Left cardiac atrium (tissue), 4 donors: ENCODE data around the gene PHC2. TPM values are rescaled to one million over a fixed set of nuclear protein-coding genes. Genes with fewer than 3 reads are reported as not detected.

Experiments used
- ATAC-seq, 2 donors: fragments of 200-7000 bp; cut with Tn5 transposase; one replicate each; pipeline ENCODE4 v1.9.1; 2020; ENCODE audit warnings: mild to moderate bottlenecking in 2 of 2, moderate library complexity in 2 of 2
- DNase-seq: peaks from one replicate; pipeline ENCODE4 v3.0.0-alpha.2; 2020
- intact Hi-C, 2 donors: fragments of 100-400 bp; cut with DNase I; formaldehyde crosslinking; loops; one replicate each; pipeline versions ENCODE4 v1.14.1 to v1.15.1; 2022 to 2023
- total RNA-seq, 2 donors: library from RNA; stranded (reverse); fragmentation: NEBNext Ultra II Directional; extraction: Animal tissue kit (Norgen Biotek cat#: 25700); gene quantifications; one replicate each; pipeline ENCODE4 v1.2.1, GENCODE V29; 2021
- donor health status: DM: no; HTN: yes; CAD: no.
- donor health status: DM: no; HTN: yes; CAD: no; lungs with severe emphysema.
- donor health status: DM: yes; HTN: yes; CAD: no.
- donor health status: Dilated cardiomyopathy.

Gene PHC2
- total RNA-seq, 2 donors from 2014 or later, result 75.0 to 139 TPM

DNA sequence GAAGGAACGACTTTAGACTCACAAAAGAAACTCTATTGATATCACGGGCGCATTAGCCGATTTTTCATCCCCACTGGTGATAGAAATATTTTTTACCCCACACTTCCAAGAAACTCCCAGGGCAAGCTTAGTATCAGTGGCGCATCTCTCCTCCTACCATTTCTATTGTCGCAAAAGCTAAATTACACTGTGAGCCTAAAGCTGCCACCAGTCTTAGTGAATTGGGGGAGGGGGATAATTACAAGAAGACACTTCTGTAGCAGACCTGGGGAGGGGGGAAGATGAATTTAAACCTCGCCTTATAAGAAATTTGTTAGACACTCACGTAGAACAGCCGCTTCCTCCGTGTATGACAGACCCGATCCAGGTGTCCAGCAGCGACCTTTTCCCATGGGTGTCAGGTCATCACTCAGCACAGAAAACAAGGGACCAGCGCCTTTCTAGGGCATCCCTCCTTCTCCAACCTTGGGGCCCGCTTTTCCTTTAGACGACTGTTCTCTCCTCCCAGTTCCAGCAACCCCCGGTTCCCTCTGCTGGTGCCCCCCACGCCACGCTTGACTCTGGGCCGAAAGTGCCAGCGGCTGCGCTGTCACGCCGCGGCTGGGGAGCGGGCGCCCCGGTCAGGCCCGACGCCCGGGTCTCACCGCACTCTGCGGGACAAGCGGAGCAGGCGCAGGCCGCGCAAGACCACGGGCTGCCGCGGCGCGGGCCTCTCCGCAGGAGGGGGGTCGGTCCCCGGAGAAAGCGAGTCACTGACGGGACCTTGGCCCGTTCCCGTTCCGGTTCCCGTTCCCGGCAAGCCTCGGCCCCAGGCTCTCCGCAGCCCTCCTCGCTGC lies 821 bp downstream of the PHC2 start:
- DNase-seq (peak; percentile 58), ATAC-seq (peak; percentile 10 to 32)
- intact Hi-C loops, result loop anchor here in 1 of 2 donors (5.0 kb wide), 1 partner anchor 43 kb away; no protein-coding TSS in a partner anchor

DNA sequence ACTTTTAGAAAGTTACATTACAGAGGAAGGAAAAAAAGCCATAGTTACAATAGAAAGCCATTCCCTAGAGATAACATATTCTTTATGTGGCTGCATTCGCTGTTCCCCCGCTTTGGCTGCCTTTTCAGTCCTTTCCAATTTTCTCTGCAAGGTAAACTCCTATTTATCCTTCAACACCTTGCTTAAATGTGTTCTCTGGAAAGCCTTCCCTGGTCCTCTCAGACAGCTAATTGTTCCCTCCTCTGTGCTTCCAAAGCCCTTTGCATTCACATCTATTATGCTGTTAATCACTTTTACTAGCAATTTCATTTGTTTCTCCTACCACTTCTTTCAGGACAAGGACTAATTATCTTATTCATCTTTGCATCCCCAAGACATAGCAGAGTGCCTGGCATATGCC lies 1.6 kb downstream of the PHC2 start:
- DNase-seq (no peak), ATAC-seq (no peak)
- intact Hi-C loops, result loop anchor here in 1 of 2 donors (5.0 kb wide), 1 partner anchor 42 kb away; no protein-coding TSS in a partner anchor

DNA sequence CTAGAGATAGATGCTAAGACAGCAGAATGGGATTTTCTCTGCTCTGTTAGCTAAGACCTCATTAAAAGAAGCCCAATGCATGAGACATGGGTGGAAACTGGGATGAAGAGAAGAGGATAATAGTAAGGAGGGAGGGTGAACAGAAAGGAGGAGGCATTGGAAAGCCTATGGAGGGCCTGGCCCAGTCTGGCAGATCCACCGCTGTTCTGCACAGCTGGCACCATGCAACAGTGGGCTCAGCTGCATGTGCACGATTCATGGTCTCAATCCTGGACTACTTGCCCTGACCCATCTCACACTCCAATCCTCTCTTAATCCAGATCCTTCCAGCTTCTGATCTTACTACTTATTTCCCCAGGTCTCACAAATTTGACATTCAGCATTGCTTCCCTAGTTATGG lies 2.2 kb downstream of the PHC2 start:
- intact Hi-C loops, result loop anchor here in 1 of 2 donors (5.0 kb wide), 1 partner anchor 41 kb away; no protein-coding TSS in a partner anchor
- DNase-seq (no peak), ATAC-seq (no peak)

DNA sequence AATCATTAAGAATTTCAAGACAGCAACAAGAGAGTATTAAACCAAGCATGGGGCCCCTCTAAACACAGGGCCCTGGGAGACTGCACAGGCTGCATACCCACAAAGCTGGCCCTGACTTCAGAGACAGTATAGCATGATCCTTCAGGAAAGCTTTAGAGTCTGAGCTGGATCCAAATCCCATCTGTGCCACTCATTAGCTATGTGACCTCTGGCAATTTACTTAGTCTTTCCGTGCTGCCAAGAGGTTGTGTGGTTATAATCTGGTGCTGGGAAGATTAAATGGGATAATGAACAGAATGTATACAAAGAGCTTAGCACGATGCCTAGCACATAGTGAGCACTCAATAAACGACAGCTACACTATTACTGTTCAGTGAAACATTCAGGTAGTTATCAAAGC lies 4.0 kb downstream of the PHC2 start:
- no peak for DNase-seq
- intact Hi-C loops, result loop anchor here in 1 of 2 donors (5.0 kb wide), 1 partner anchor 40 kb away; no protein-coding TSS in a partner anchor
- ATAC-seq, result no peak

DNA sequence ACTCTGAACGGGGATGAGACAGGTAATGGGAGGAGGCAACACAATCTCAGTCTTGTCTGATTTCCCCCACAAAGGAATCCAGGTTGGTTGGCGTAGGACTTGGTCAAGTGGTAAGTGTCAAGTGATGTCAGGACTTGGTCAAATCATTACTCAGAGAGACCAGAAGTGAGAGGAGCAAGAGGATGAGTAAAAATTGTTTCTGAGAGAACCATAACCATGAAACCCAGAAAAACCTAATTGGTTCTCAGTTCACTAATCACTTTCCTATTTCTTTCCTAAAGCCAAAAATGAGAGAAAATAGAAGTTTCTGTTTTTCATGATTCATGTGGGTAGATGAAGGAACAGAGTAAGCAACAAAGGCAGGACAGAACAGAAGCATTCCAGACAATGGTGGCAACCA lies 5.0 kb downstream of the PHC2 start:
- intact Hi-C loops, result loop anchor here in 1 of 2 donors (5.0 kb wide), 1 partner anchor 39 kb away; no protein-coding TSS in a partner anchor
- DNase-seq (no peak), ATAC-seq (no peak)

DNA sequence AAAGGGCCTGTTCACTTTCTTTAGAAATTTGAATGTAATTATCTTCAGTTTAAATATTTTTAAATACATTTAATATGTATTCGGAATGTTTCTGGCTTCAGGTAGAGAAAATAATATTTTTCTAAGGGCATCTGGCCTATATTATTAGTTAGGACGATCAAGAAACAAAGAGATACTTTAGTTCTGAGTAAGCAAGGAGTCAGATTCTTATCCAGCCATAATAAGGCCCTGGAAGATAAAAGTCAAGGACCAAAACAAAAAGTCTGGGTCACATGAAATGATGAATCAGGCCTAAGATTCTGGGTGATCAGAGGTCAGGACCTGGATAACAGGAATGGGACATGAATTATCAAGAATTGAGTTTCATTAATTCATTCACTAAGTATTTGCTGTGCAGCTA lies 6.3 kb downstream of the PHC2 start:
- intact Hi-C loops, result loop anchor here in 1 of 2 donors (5.0 kb wide), 1 partner anchor 37 kb away; no protein-coding TSS in a partner anchor
- DNase-seq (no peak), ATAC-seq (no peak)

DNA sequence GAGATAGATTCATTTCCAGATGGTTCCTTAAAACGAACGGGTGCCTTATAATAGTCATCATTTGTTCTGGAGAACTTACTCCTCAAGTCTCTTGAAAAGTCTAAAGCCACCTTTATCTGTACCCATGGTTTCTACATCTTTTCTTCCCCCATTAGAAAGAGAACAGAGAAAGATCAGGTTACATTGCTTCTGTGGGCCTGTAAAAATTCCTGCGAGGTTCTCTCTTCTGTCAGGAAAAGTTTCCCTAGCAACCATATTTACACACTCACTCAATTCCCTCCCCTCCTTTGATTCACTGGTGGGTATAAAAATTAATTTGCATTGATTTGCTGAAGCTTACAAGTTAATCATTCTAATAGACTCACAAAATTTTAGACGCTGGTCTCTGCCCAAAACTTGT lies 6.7 kb downstream of the PHC2 start:
- intact Hi-C loops, result no loop called here
- no peak for DNase-seq
- ATAC-seq, result no peak

DNA sequence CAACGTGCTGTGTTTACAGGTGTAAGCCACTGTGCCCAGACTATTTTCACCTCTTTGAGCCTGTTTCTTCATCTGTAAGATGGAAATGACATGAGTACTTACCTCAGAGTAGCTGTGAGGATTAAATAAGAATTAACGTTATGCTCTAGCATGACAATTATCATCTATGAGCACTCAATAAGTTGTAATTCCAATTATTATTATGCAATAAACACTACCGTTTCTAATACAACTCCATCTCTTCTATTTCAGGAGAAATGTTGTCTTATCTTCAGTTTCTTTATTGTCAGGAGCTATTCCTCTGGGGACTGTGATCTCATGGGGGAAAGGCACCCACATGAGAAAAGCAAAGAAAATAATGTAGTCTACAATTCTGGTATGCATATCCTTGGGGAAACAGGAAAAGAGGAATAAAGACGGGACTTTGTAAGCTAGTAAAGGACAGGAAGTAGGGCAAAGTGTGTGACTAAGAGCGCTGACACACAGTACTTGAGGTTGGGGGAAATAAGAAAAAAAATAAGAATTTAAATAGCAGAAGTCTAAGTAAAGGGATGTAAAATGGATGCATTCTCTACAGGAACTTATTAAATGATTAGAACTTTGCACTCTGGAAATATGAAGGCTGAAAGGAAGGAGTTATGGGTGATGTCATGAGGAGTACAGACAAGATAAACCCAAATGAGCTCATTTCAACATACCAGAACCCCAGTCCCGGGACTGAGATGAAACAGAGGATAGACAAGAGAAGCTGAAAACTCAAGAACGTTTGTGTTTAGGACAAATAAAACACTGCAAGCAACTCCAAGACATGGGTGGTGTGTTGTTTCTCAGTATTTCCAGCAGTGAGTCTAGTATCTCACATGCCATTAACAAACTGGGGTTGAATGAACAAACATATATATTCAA lies 9.8 kb downstream of the PHC2 start:
- intact Hi-C loops, result no loop called here
- DNase-seq, result no peak
- peak in 1 of 2 donors; percentile 61 for ATAC-seq

DNA sequence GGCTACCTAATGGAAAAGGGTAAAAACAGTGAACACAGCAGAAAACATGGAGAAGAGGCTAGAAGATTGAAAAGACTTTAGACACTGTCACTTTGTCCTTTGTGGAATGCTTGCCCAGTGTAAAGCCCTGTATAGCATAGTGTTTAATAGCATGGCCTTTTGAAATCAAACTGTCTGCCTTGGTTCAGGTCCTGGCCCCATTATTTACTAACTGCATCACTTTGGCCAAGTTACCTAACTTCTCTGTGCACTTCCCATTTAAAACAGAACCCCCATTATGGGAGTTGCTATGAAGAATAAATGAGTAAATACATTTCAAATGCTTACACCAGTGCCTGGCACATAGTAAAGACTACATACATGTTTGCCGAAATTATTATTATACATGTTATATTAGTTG lies 12.1 kb downstream of the PHC2 start:
- DNase-seq, result no peak
- no peak for ATAC-seq
- intact Hi-C loops, result no loop called here

DNA sequence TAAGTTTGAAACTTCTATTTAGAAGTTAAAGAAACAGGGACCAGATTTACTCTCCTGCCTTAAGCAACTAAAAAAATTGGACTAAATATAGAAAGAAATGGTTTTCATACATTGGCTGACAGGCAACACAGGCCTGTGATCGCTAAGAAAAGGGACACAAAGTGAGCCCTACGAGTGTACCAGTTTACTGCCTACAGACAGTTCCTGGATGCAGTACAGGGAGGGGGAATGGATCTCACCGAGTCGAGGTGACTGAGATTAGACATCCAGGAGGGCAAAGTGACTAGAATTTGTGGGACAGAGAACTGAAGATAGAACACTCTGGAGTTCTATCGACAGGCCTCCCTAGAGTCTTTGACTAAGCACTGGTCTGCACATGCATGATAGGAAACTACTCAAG lies 16.0 kb downstream of the PHC2 start:
- DNase-seq (no peak), ATAC-seq (no peak)
- intact Hi-C loops, result no loop called here

DNA sequence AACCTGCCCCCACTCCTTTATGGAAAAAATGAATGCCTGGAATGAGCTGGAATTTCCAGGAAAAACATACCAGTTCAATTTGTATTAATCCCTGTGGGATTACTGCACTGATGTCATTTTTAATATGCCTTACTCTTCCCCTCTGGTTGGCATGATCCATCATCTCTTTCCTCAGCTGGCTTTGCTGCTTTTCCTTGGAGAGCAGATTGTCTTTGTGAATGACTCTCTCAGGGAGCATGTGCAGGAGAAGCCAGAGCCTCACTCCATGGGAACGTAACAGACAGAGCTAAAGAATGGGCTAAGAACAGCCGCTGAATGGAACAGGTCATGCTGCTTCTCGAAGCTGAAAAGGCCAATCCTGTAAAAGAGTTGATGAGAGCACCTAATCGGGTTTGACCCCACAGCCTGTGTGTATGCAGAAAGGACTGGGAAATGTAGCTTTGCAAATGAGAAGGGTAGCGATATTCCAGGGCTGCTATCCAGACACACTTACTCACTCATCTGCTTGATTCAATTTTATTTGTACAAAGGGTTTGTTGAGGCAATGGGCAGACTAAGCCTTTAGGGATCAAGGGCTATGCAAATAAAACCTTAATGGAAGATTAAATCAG lies 20.7 kb downstream of the PHC2 start:
- intact Hi-C loops, result no loop called here
- ATAC-seq, result peak; percentile 64 to 86
- DNase-seq, result no peak

DNA sequence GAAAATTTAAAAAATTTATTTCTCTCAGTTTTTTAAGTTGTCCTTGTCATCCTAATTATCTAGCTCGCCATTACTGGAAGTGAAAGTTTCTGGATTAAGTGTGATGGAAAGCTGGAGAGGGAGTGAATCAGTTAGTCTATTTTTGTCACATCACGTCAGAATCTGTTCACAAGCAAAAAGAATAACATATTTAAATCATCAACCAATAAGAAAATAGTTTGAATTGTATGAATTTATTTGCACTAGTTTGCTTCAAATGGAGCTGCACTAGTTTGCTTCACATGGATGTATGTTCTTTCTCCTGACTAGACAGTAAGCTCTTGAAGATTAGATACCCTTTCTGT lies 22.8 kb downstream of the PHC2 start:
- ATAC-seq (no peak), DNase-seq (no peak)
- intact Hi-C loops, result no loop called here

DNA sequence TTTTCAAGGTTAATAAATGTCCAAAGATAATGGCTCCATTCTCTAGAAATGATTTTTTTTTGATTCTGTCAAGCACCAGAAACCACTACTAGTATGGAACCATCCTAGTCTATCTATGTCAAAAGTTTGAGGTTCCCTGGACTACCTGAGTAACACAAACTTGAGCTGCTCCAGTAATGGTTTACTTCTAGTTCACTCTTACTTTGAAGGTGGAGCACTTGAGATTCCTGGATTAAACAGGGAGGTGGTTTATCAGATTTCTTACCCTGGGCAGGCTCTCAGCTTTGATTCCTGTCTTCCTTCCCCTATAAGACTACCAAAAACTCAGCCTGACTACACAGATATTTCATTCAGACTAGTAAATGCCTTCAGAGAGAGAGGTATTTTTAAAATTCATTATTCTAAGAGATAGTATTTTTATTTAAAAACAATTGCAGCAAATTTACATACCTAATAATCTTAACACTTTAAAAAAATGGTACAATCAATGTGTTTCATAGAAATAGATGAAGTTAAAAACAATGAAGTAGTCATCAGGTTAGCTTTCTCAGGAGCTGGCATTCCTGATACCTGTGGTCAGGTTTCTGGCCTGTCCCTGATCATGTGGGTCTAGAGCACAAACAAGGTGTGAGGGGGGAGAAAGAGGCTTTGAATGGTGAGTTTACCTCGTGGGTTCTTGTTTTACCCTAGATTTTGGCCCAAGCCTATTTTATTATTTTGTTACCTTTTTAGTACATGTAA lies 23.4 kb downstream of the PHC2 start:
- no peak for ATAC-seq
- no peak for DNase-seq
- intact Hi-C loops, result no loop called here

DNA sequence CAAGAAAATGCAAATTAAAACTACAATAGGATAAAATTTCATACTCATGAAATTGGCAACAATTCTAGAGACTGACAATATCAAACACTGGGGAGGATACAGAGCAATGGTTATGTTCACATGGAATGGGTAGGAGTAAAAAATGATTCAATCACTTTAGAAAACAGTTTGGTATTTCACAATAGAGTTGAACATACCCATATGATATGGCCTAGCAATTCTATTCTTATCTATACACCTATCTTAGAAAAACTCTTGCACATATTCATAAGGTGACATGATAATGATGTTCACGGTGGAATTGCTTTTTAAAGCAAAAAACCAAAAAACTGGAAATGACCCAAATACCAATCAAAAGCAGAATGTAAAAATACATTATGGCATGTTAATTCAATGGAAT lies 28.7 kb downstream of the PHC2 start:
- intact Hi-C loops, result no loop called here
- ATAC-seq, result no peak

DNA sequence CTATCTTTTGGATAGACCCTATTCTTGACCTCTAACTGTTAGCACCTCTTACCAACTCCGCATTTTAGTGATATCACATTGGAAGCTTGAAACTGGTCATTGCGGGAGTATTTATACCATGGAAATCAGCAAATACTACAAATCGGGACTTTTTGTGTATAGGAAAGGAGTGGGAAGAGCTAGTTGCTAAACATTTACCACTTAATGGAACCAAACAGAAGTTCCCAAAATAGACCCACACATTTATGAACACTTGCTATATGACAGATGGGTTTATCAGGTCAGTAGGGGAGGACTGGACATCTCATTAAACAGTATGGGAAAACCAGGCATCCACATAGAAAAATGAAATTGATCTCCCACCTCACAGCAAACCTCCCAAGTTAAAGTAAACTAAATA lies 29.4 kb downstream of the PHC2 start:
- no peak for DNase-seq
- ATAC-seq, result no peak
- intact Hi-C loops, result no loop called here

More for the DNA sequence above, 28.7 kb downstream of the PHC2 start:
- no peak for DNase-seq

DNA sequence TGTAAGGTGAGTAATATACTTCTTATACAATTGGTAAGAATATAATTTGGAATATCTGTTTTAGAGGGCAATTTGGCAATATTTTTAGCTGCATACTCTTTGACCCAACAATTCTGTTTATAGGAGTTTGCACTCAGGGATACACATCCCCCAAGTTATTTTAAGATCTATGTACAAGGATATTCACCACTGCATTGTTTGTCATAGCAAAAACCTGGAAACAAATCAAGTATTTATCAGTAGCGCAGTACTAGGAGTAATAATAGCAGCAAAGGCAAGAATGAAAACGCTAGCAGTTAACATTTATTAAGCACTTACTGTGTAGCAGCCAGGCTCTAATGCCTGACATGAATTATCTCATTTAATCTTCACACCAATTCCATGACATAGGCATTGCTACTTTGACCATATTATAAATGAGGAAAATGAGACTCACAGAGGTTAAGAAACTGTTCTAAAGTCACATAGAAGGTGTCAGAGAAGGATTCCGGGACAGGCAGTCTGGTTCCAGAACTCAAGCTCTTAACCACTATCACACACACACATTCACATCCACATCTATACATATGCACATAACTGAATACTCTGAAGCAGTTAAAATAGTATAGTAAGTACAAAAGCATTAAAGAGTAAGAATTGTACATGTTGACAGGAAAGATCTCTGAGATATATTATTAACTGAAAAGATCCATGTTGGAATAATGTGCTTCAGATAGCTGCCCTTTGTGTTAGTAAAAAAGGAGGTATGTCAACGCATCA lies 30.6 kb downstream of the PHC2 start:
- intact Hi-C loops, result no loop called here
- DNase-seq (no peak), ATAC-seq (peak; percentile 79 to 82)

DNA sequence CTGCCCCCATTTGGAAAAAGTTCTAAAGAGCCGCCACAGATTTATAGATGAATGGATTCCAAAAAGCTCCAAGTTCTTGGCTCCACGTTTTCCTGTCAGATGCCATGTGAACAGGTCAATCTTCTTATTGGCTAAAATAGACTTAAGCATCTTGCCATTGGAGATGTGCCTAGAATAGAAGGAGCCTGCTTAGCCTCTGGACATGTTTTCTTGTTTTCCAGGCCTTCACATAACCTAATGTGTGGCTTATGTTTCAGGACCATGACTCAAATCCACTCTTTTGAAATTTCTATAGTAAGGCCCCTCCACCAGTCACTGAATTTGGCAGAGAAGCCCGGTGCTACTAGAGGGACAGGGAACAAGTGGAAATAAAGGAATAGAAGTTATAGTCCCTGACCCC lies 31.5 kb downstream of the PHC2 start:
- peak in 1 of 2 donors; percentile 21 for ATAC-seq
- no peak for DNase-seq
- intact Hi-C loops, result no loop called here

DNA sequence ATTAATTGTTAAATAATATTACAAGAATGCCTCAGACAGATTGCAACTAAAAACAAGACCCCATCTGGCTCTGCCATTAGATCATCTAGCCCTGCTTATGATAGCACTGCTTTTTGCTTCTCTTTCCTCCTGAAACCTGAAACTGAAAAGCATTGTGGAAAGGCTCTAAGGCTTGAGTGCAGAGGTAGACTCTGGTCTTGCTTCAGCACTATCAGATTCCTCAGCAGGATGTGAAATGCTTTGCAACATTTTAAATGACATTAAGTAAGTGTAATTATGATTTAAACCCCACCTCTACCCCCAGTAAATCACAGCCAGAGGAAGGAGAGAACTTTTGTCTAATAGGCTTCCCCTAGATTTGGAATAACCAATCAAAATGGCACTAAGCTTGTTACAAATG lies 32.9 kb downstream of the PHC2 start:
- DNase-seq (no peak), ATAC-seq (no peak)
- intact Hi-C loops, result no loop called here
